ENCODE data around the gene PDE4D. TPM values are rescaled to one million over a fixed set of nuclear protein-coding genes. Genes with fewer than 3 reads are reported as not detected.

Gene PDE4D
- total and polyA plus RNA-seq, 3 experiments from 2014 or later, result 5.6 to 18.3 (median 17.7) TPM

GRCh38 chr5:59497207-59497606, 396.3 kb downstream of the PDE4D start:
- Mint-ChIP-seq H3K4me1 (no peaks in the 10 kb centered on the region), H3K36me3 (no peaks in the 10 kb centered on the region), H3K27me3 (peaks cover 2 to 8% of the 10 kb centered on the region in 2 donors), H3K9me3 (peaks cover 0 to 4% (median 0%) of the 10 kb centered on the region in 5 donors), H3K4me3 (no peak overlapping the region), H3K27ac (no peak overlapping the region)
- H3K27ac ChIP-seq (ENCODE audit: low read depth, low read length), result no peak overlapping the region
- no peaks in the 10 kb centered on the region for H3K9me3 ChIP-seq (ENCODE audit: low read length)
- H3K4me1 ChIP-seq (ENCODE audit: insufficient read depth, low read length), result no peaks in the 10 kb centered on the region
- POLR2A ChIA-PET, result no interaction called here
- H3K36me3 ChIP-seq (ENCODE audit: insufficient read depth, low read length), result no peaks in the 10 kb centered on the region
- no peak overlapping the region for H3K4me3 ChIP-seq (ENCODE audit: low read length)
- DNase-seq, result no peak
- no peaks in the 10 kb centered on the region for H3K27me3 ChIP-seq (ENCODE audit: insufficient read depth, low read length, poor library complexity, severe bottlenecking)
- CTCF ChIA-PET, result no interaction called here

- DNase-seq, result no peak
- no peak overlapping the region for H3K4me3 Mint-ChIP-seq
- Histone ChIP-seq H3K4me3 (ENCODE audit: low read length) (no peak overlapping the region), H3K27me3 (ENCODE audit: insufficient read depth, low read length, poor library complexity, severe bottlenecking) (no peaks in the 10 kb centered on the region), H3K36me3 (ENCODE audit: insufficient read depth, low read length) (no peaks in the 10 kb centered on the region), H3K4me1 (ENCODE audit: insufficient read depth, low read length) (no peaks in the 10 kb centered on the region), H3K27ac (ENCODE audit: low read depth, low read length) (no peak overlapping the region), H3K9me3 (ENCODE audit: low read length) (no peaks in the 10 kb centered on the region)
- H3K36me3 Mint-ChIP-seq, result no peaks in the 10 kb centered on the region
- H3K27me3 Mint-ChIP-seq, result peaks cover 2 to 8% of the 10 kb centered on the region in 2 donors
- POLR2A ChIA-PET, result no interaction called here
- H3K27ac Mint-ChIP-seq, result no peak overlapping the region
- H3K9me3 Mint-ChIP-seq, result peaks cover 0 to 4% (median 0%) of the 10 kb centered on the region in 5 donors
- CTCF ChIA-PET, result no interaction called here
- H3K4me1 Mint-ChIP-seq, result no peaks in the 10 kb centered on the region
These were observed 396.9 kb downstream of the PDE4D start for GRCh38 chr5:59496524-59497134.

GRCh38 chr5:59491945-59492344, 401.6 kb downstream of the PDE4D start:
- Mint-ChIP-seq H3K27me3 (peaks cover 2 to 5% of the 10 kb centered on the region in 2 donors), H3K4me1 (no peaks in the 10 kb centered on the region), H3K9me3 (peaks cover 0 to 2% (median 0%) of the 10 kb centered on the region in 5 donors), H3K4me3 (no peak overlapping the region), H3K36me3 (no peaks in the 10 kb centered on the region), H3K27ac (no peak overlapping the region)
- H3K27me3 ChIP-seq (ENCODE audit: insufficient read depth, low read length, poor library complexity, severe bottlenecking), result no peaks in the 10 kb centered on the region
- H3K27ac ChIP-seq (ENCODE audit: low read depth, low read length), result no peak overlapping the region
- DNase-seq, result no peak
- CTCF ChIA-PET, result no interaction called here
- no peaks in the 10 kb centered on the region for H3K4me1 ChIP-seq (ENCODE audit: insufficient read depth, low read length)
- H3K4me3 ChIP-seq (ENCODE audit: low read length), result no peak overlapping the region
- no peaks in the 10 kb centered on the region for H3K9me3 ChIP-seq (ENCODE audit: low read length)
- H3K36me3 ChIP-seq (ENCODE audit: insufficient read depth, low read length), result no peaks in the 10 kb centered on the region
- POLR2A ChIA-PET, result no interaction called here

- peaks cover 0 to 2% of the 10 kb centered on the region in 2 donors for H3K27me3 Mint-ChIP-seq
- no peaks in the 10 kb centered on the region for H3K36me3 Mint-ChIP-seq
- CTCF ChIA-PET, result no interaction called here
- DNase-seq, result no peak
- Histone ChIP-seq H3K9me3 (ENCODE audit: low read length) (no peaks in the 10 kb centered on the region), H3K4me3 (ENCODE audit: low read length) (no peak overlapping the region), H3K4me1 (ENCODE audit: insufficient read depth, low read length) (no peaks in the 10 kb centered on the region), H3K36me3 (ENCODE audit: insufficient read depth, low read length) (no peaks in the 10 kb centered on the region), H3K27me3 (ENCODE audit: insufficient read depth, low read length, poor library complexity, severe bottlenecking) (no peaks in the 10 kb centered on the region), H3K27ac (ENCODE audit: low read depth, low read length) (no peak overlapping the region)
- POLR2A ChIA-PET, result no interaction called here
- no peak overlapping the region for H3K27ac Mint-ChIP-seq
- no peaks in the 10 kb centered on the region for H3K4me1 Mint-ChIP-seq
- H3K9me3 Mint-ChIP-seq, result peaks cover 0 to 2% (median 0%) of the 10 kb centered on the region in 5 donors
- H3K4me3 Mint-ChIP-seq, result no peak overlapping the region
These were observed 404.0 kb downstream of the PDE4D start for GRCh38 chr5:59489551-59489950.

GRCh38 chr5:59487772-59488729, 405.5 kb downstream of the PDE4D start:
- CTCF ChIA-PET, result no interaction called here
- no peaks in the 10 kb centered on the region for H3K9me3 Mint-ChIP-seq
- no peaks in the 10 kb centered on the region for H3K36me3 Mint-ChIP-seq
- POLR2A ChIA-PET, result no interaction called here
- no peak overlapping the region for H3K27ac Mint-ChIP-seq
- no peaks in the 10 kb centered on the region for H3K4me1 ChIP-seq (ENCODE audit: insufficient read depth, low read length)
- no peak overlapping the region for H3K4me3 ChIP-seq (ENCODE audit: low read length)
- H3K36me3 ChIP-seq (ENCODE audit: insufficient read depth, low read length), result no peaks in the 10 kb centered on the region
- no peak overlapping the region for H3K4me3 Mint-ChIP-seq
- H3K27ac ChIP-seq (ENCODE audit: low read depth, low read length), result no peak overlapping the region
- no peaks in the 10 kb centered on the region for H3K9me3 ChIP-seq (ENCODE audit: low read length)
- no peaks in the 10 kb centered on the region for H3K4me1 Mint-ChIP-seq
- no peak for DNase-seq
- H3K27me3 Mint-ChIP-seq, result peaks cover 0 to 2% of the 10 kb centered on the region in 2 donors
- H3K27me3 ChIP-seq (ENCODE audit: insufficient read depth, low read length, poor library complexity, severe bottlenecking), result no peaks in the 10 kb centered on the region

- Histone ChIP-seq H3K4me3 (ENCODE audit: low read length) (no peak overlapping the region), H3K27ac (ENCODE audit: low read depth, low read length) (no peak overlapping the region), H3K9me3 (ENCODE audit: low read length) (no peaks in the 10 kb centered on the region), H3K4me1 (ENCODE audit: insufficient read depth, low read length) (no peaks in the 10 kb centered on the region), H3K36me3 (ENCODE audit: insufficient read depth, low read length) (no peaks in the 10 kb centered on the region), H3K27me3 (ENCODE audit: insufficient read depth, low read length, poor library complexity, severe bottlenecking) (no peaks in the 10 kb centered on the region)
- DNase-seq, result no peak
- Mint-ChIP-seq H3K9me3 (no peaks in the 10 kb centered on the region), H3K4me1 (no peaks in the 10 kb centered on the region), H3K36me3 (no peaks in the 10 kb centered on the region), H3K27me3 (peaks cover 0 to 2% of the 10 kb centered on the region in 2 donors), H3K27ac (no peak overlapping the region), H3K4me3 (no peak overlapping the region)
- ChIA-PET CTCF (no interaction called here), POLR2A (no interaction called here)
These were observed 406.3 kb downstream of the PDE4D start for GRCh38 chr5:59487068-59487686.

GRCh38 chr5:59486508-59486907, 407.0 kb downstream of the PDE4D start:
- H3K4me1 Mint-ChIP-seq, result no peaks in the 10 kb centered on the region
- H3K9me3 ChIP-seq (ENCODE audit: low read length), result no peaks in the 10 kb centered on the region
- no peak overlapping the region for H3K4me3 ChIP-seq (ENCODE audit: low read length)
- no peaks in the 10 kb centered on the region for H3K4me1 ChIP-seq (ENCODE audit: insufficient read depth, low read length)
- H3K36me3 ChIP-seq (ENCODE audit: insufficient read depth, low read length), result no peaks in the 10 kb centered on the region
- H3K27me3 ChIP-seq (ENCODE audit: insufficient read depth, low read length, poor library complexity, severe bottlenecking), result no peaks in the 10 kb centered on the region
- no peak overlapping the region for H3K27ac Mint-ChIP-seq
- H3K9me3 Mint-ChIP-seq, result no peaks in the 10 kb centered on the region
- no peak overlapping the region for H3K4me3 Mint-ChIP-seq
- peaks cover 0 to 2% of the 10 kb centered on the region in 2 donors for H3K27me3 Mint-ChIP-seq
- ChIA-PET POLR2A (no interaction called here), CTCF (no interaction called here)
- no peak overlapping the region for H3K27ac ChIP-seq (ENCODE audit: low read depth, low read length)
- no peaks in the 10 kb centered on the region for H3K36me3 Mint-ChIP-seq
- DNase-seq, result no peak
